HG03575 (cell line): Measurements from ENCODE around the gene OPA1.

Experiments
- ATAC-seq: cut with Tn5 transposase; IDR thresholded peaks from one replicate; pipeline ENCODE4 v1.9.1; 2021; ENCODE audit not compliant: unreplicated experiment, insufficient number of reproducible peaks, low FRiP score; ENCODE audit errors: extremely low read depth

Gene OPA1, protein sequence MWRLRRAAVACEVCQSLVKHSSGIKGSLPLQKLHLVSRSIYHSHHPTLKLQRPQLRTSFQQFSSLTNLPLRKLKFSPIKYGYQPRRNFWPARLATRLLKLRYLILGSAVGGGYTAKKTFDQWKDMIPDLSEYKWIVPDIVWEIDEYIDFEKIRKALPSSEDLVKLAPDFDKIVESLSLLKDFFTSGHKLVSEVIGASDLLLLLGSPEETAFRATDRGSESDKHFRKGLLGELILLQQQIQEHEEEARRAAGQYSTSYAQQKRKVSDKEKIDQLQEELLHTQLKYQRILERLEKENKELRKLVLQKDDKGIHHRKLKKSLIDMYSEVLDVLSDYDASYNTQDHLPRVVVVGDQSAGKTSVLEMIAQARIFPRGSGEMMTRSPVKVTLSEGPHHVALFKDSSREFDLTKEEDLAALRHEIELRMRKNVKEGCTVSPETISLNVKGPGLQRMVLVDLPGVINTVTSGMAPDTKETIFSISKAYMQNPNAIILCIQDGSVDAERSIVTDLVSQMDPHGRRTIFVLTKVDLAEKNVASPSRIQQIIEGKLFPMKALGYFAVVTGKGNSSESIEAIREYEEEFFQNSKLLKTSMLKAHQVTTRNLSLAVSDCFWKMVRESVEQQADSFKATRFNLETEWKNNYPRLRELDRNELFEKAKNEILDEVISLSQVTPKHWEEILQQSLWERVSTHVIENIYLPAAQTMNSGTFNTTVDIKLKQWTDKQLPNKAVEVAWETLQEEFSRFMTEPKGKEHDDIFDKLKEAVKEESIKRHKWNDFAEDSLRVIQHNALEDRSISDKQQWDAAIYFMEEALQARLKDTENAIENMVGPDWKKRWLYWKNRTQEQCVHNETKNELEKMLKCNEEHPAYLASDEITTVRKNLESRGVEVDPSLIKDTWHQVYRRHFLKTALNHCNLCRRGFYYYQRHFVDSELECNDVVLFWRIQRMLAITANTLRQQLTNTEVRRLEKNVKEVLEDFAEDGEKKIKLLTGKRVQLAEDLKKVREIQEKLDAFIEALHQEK

DNA sequence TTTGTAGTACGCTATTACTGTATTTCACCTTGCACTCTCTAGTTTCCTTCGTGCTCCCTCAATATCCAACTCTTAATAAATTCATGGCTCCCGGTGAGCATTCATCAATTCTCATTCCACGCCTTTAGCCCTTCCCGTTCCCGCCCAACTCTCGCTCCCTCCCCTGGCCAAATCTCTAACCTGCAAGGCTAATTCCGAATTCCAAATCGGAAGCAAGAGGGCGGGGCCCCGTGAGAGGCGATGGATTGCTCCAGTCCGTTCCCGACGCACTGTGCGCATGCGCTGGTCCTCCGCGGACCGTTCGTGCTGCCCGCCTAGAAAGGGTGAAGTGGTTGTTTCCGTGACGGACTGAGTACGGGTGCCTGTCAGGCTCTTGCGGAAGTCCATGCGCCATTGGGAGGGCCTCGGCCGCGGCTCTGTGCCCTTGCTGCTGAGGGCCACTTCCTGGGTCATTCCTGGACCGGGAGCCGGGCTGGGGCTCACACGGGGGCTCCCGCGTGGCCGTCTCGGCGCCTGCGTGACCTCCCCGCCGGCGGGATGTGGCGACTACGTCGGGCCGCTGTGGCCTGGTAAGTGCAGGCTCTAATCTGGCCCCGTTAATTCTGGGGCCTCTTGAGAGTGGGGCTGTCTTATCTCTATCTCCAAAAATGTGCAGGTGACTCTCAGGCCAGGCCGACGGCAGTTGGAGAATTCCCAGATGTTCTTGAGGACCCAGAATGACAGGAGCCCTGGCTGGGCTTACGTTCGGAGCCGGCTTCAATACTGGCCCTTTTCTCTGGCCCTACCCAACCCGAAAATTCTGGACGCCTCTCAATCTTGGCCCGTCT is at the start of gene OPA1:
TSS of gene OPA1 (plus strand) at position 368 of the 827 bp plus-strand sequence. CDS start at position 538, 170 bp downstream.
- ATAC-seq: peak; percentile 88

DNA sequence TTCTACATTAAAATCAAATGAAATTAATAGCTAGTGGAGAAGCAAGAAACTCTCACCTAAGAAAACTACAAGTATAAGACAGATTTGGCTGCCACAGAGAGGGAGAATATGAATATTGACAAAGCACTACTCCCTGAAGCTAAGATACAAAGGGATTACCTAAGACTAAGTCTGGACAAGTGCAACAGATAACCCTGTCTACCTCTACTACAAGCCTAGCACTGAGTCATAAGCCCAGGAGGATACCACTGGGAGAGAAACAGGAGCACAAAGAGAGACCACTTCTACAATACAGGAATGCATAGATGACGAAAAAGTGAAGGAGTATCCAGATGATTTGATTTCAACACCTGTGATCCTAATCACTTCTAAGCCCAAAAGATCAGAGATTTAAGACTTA is 48.7 kb upstream of the OPA1 start:
- no peak for ATAC-seq

DNA sequence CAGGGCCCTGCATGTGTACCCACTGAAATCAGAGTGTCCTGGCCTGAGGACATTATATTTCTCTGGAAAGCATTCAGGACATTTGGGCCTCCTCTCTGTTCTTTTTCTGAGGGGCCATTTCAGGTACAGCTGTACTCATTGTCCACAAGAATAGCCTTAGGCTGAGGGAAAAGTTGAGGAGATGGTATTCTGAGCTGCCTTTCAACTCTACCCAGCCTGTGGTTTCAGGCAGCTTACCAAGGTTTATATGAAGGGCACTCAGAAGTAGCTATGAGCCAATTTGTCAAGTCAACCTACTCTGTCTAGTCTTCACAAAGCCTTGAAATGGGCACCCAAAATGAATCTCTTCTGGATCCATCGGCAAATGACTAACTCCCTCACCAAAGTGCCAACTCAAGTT is 47.7 kb upstream of the OPA1 start:
- no peak for ATAC-seq

DNA sequence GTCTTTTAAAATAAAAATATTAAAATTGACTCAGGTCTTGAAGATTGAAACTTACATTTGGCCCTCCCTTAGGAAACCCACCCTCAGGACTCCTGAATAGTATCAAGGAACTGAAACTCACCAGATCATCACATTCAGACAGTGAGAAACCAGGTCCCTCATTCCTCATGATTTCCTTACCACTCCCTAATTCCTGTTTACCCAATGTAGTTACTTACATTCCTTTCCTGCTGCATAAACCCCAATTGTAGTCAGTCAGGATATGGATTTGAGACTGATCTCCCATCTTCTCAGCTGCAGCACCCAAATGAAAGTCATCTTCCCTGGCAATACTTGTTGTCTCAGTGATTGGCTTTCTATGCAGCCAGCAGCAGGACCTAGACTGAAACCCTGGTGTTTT is 46.9 kb upstream of the OPA1 start:
- no peak for ATAC-seq

DNA sequence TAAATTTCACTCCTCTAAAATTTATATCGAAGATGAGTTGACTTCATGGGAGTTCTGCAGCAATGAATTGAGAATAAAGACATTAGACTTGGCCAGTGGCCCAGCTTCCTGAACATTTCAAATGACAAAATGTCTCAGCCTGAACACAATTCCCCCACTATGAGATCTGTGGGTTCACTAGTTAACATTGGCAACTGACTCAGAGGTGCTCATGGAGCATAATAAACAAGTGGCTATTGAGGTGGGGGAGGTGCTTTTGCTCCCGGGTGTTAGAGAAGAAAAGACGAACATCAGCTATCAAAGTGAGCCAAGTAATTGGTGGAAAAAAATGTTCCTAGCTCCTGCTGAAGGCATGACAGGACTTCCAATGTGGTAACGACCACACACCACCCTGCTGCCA is 44.6 kb upstream of the OPA1 start:
- no peak for ATAC-seq

DNA sequence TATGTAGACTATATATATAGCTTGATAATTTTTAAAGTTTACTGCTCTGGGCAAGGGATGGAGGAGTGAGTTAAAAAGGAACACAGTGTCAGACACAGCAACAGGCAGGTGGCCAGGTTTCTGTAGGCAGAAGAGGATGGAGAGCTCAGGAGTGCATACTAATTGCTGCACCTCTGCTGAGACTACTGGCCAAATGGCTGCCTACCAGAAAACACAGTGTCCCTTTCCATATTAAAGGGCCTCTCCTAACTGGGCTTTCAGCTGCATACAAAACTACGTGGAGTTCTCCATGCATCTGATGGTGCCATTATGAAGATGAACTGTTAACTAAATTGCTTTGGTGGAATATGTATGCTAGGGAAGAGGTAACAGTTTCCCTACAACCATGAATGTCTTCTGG is 40.1 kb upstream of the OPA1 start:
- ATAC-seq: no peak

DNA sequence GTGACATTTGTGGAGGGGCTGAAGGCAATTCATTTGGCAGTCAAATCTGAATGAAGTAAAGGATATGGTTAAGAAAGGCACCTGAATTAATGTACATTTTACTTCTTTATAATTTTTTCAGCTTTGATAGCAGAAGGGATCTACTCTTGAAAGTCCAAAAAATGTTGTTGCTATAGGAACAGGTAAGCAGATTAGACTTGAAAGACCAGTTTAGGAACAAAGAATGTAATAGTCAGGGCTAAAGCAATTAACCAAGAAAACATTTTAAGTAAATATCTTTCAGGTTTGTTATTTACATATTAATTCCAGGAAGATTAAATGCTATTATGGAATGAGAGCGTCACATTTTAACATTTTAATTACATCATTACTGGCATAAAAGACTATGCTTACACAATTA is 39.4 kb upstream of the OPA1 start:
- ATAC-seq: no peak

DNA sequence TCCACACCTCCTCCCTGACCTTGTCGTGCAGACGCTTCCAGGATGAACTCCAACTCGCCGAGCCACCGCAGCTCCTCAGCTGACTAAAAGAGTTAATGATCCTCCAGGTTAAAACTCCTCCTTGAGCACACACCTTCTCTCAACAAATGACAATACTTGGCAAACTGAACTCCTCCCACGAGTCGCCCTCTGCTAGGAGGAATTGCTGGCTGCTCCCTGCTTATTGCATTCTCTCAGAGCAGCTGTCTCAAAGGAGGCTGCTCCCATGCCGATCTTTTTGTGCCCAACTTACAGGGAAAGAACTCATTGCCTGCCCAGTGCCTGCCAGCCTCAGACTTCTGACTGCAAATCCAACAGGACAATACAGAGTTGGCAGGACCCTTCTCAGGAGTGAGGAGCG is 38.2 kb upstream of the OPA1 start, which contains the start of gene ATP13A4:
TSS of gene ATP13A4 (minus strand) at position 85 of the 400 bp plus-strand sequence. CDS start 96 bp downstream, outside the sequence.
- ATAC-seq: no peak

DNA sequence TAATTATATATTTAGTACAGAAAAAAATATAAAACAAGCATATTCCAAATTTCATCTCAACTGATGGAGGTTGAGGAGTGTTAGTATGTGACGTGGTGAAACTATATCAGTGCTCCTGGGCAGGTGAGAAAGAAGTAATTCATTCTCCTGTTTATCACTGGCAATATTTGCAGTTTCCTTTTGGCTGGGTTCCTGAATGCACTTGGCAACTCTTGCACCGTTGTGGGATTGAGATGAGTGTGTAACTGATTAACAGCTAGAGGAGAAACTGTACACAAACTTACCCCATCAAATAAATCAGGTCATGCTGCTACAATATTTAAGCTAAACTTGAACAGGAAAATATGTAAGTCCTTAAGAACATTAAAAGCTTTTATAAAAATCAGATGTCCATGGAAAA is 36.2 kb upstream of the OPA1 start:
- no peak for ATAC-seq

DNA sequence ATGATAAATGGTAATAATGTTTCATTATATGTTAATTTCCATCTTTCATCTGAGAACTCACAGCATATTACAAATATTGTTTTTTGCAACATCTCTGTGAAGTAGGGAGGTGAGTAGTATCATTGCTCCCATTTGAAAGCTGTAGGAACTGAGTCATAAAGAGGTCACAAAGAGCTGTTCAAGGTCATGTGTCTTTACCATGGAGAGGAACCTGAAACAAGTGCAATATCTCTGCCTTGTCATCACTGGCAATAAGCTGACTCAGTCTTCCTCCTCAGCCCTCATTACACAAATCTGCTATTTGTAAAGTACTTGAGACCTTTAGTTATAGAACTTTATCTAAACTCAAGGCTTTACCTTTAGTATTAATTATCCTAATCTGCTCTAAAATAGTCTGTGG is 33.9 kb upstream of the OPA1 start:
- no peak for ATAC-seq

DNA sequence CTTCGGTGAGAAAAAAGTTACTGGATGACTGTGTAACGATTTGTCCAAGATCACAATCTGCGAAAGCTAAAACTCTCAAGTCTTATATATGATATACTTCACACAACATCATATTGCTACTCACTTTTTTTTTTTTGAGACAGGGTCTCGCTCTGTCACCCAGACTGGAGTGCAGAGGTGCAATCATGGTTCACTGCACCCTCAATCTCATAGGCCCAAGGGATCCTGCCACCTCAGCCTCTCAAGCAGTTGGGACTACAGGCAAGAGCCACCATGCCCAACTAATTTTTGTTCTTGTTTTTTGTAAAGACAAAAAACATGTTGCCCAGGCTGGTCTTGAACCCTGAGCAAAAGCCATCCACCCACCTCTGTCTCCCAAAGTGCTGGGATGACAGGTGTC is 32.9 kb upstream of the OPA1 start:
- ATAC-seq: no peak

DNA sequence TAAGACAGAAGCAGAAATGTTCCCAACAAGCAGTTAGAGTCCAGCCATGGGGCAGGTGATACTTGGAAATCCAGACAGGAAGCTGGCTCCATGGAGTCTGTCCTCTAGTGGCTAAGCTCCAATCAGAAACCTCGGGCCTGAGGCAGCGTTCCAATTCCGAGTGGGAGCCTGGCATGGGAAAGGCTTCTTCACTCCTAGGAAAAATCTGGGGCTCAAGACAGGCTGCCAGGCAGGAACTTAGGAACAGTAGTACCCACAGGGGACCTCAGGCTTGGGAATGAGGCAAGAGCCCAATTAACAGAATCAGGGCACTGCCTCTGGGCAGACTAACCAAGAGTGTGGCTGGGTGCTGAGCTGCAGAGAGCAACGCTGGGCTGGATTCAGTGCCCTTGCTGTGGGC is 32.1 kb upstream of the OPA1 start:
- no peak for ATAC-seq

DNA sequence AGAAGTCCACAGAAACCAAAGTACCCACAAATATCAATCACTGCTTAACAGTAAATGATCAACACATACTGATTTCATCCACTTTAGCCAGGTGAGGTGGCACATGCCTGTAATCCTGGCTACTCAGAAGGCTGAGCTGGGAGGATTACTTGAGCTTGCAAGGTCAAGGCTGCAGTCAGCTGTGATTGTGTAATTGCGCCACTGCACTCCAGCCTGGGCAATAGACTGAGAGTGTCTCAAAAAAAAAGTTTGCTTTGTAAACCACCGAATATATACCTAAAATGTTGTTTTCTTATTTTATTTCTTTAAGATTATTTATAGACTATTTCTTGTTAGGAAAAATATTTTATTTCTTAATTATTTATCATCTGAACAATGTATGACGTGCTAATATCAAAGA is 29.6 kb upstream of the OPA1 start:
- ATAC-seq: no peak

DNA sequence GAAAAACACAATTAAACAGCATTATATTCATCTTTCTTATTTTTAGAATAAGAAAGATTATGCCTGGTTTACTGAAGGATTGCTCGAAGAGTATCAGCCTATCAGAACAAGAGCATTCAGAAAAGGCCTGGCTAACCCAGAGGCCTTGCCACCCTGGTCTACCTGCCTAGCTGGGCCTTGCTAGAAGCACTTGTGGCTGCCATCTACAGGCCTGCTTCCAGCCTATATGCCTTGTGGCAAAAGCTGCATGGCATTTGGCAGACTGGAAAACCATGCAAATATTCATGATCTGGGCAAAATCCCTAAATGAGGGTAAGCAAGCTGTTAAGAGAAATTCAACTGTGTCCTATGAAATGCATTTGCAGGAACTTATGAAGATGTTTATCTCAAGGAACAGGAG is 29.0 kb upstream of the OPA1 start:
- no peak for ATAC-seq

DNA sequence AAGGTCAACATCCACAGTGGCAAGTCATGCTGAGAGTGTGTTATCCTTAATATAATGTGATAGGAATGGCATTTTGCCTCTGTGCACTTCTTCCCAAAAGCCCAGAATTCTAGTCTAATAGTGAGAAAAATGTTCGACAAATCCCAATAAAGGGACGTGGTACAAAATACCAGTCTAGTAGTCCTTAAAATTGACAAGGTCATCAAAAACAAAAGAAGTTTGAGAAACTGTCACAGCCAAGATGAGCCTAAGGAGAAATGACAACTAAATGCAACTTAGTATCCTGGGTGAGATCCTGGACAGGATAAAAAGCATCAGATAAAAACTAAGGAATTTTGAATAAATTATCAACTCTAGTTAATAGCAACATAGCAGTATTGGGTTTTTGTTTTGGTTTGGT is 23.9 kb upstream of the OPA1 start:
- ATAC-seq: no peak

DNA sequence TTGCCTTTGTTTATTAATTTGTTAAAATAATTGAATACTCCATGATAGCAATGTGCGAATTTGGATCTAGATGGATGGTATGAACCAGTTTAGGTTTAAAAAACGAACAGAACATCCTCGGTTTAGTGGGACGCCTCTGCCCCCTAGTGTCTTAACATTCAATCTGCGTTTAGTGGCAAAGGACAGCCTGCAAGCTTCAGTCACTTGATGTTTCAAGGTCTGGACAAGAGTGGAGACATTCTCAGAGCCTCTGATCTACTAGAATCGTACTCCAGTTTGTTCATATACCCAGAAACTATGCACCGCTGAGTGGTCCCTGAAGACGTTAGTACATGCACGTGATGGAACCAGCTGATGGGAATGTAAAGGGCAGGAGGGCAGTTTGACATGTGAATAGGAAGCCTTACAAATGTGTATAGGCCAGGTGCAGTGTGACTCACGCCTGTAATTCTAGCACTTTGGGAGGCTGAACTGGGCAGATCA is 20.5 kb upstream of the OPA1 start:
- ATAC-seq: no peak

DNA sequence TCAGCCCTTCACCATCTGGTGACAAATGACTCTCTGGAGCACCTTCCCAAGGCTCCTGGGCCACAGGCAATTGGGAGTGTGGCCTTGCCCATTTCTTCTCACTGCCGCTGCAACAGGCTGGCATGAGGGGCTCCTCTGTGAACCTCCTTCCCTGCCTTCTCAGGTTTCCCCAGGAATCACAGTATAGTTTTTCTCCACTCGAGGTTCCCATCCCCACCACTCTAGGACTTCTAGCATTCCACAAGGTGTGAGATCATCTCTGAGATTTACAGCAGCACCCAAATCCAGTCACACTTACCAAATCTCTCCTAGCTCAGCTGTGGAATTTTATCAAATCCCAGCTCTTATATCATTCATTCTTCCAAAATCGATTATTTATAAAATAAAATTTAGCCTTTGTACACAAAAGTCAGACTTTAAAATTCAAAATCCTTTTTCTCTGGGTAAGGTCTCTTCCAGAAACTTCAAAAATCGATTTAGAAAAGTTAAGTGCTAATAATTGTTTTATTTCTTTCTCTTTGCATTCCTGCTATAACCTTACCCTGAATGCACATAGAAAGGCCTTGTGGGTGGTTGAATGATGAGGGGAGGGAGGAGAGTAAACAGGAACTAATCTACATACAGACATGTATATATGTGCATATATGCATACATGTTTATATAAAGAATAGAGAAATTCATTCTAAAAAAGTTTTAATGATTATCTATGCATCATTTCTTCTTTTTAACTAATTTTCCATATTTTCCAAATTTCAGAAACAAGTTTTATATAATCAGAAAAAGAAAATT is 19.4 kb upstream of the OPA1 start:
- no peak for ATAC-seq

DNA sequence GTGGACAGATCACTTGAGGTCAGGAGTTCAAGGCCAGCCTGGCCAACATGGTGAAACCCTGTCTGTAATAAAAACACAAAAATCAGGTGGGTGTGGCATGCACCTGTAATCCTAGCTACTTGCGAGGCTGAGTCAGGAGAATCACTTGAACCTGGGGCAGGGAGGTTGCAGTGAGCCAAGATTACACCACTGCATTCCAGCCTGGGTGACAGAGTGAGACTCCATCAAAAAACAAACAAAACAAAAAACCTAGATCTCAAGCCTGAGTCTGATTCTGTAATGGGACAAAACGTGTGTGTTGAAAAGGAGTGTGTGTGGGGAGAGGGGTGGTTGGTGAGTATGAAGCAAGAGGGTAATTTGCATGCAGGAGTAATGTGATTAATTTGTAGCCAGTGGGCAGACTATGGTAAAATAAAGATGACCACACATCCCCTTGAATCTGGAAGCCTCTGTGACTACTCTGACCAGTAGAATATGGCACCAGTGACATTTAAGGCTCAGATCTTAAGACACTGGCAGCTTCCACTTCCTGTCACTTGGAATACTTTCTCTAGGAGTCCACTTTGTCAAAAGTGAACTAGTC is 18.4 kb upstream of the OPA1 start:
- ATAC-seq: no peak
